ENCODE measurements around the gene RGL1. TPM values are rescaled to one million over a fixed set of nuclear protein-coding genes. Genes with fewer than 3 reads are reported as not detected.

Gene RGL1
- total RNA-seq, 1 experiment from 2014 or later: 0.92 TPM

DNA sequence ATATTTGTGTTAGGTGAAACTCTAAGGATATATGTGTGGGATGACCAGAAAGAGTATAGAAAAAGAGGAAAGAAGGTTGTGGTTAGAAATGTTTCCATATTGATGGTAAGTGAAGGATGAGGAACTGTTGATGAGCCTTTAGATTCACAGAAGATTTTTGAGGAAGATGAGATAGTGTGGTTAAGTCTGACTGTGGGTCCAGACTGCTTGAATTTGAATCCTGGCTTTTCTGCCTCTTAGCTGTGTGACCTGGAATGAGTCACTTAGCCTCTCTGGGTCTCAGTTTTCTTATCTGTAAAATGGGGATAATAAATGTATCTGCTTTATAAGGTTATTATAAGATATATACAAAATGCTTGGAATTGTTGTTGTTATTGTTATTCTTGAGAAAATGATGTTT is 27.5 kb downstream of the RGL1 start:
- H3K4me3 ChIP-seq (ENCODE audit: low read depth in 2 of 2, low read length in 2 of 2): no peak overlapping the region
- ATAC-seq: no peak
- ChIA-PET POLR2A (no interaction called here), CTCF (no interaction called here)
- in situ Hi-C loops (cut with HindIII; ENCODE audit: low pct_unique_long_range_greater_than_20kb, low sequenced_read_pairs): no loop called here
- H3K36me3 ChIP-seq (ENCODE audit: control insufficient read depth, insufficient read depth, low read length): no peaks in the 10 kb centered on the region
- no peak for DNase-seq (ENCODE audit: low read depth, low spot score)
- H3K9me3 ChIP-seq (ENCODE audit: control insufficient read depth, insufficient read depth, low read depth, low read length): no peaks in the 10 kb centered on the region
- intact Hi-C loops (cut with micrococcal nuclease; ENCODE audit: unreplicated experiment): no loop called here
- BruUV-seq (replicated peaks): no TSS peak
- no peak overlapping the region for H3K27ac ChIP-seq (ENCODE audit: low read length)
- H3K27me3 ChIP-seq (ENCODE audit: control insufficient read depth, insufficient read depth, low read length): no peaks in the 10 kb centered on the region
- no peaks in the 10 kb centered on the region for H3K4me1 ChIP-seq (ENCODE audit: control insufficient read depth, insufficient read depth, low read length)
- no peak for TF ChIP-seq TCF7L2 (IDR thresholded peaks at IDR 0.05; ENCODE audit: low read depth, low read length)
- TF ChIP-seq, protein P1, sequence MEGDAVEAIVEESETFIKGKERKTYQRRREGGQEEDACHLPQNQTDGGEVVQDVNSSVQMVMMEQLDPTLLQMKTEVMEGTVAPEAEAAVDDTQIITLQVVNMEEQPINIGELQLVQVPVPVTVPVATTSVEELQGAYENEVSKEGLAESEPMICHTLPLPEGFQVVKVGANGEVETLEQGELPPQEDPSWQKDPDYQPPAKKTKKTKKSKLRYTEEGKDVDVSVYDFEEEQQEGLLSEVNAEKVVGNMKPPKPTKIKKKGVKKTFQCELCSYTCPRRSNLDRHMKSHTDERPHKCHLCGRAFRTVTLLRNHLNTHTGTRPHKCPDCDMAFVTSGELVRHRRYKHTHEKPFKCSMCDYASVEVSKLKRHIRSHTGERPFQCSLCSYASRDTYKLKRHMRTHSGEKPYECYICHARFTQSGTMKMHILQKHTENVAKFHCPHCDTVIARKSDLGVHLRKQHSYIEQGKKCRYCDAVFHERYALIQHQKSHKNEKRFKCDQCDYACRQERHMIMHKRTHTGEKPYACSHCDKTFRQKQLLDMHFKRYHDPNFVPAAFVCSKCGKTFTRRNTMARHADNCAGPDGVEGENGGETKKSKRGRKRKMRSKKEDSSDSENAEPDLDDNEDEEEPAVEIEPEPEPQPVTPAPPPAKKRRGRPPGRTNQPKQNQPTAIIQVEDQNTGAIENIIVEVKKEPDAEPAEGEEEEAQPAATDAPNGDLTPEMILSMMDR (IDR thresholded peaks at IDR 0.05): no peak
- no peak for TF ChIP-seq POLR2AphosphoS5 (IDR thresholded peaks at IDR 0.05; ENCODE audit: low read depth, low read length)
- TF ChIP-seq, protein P2, sequence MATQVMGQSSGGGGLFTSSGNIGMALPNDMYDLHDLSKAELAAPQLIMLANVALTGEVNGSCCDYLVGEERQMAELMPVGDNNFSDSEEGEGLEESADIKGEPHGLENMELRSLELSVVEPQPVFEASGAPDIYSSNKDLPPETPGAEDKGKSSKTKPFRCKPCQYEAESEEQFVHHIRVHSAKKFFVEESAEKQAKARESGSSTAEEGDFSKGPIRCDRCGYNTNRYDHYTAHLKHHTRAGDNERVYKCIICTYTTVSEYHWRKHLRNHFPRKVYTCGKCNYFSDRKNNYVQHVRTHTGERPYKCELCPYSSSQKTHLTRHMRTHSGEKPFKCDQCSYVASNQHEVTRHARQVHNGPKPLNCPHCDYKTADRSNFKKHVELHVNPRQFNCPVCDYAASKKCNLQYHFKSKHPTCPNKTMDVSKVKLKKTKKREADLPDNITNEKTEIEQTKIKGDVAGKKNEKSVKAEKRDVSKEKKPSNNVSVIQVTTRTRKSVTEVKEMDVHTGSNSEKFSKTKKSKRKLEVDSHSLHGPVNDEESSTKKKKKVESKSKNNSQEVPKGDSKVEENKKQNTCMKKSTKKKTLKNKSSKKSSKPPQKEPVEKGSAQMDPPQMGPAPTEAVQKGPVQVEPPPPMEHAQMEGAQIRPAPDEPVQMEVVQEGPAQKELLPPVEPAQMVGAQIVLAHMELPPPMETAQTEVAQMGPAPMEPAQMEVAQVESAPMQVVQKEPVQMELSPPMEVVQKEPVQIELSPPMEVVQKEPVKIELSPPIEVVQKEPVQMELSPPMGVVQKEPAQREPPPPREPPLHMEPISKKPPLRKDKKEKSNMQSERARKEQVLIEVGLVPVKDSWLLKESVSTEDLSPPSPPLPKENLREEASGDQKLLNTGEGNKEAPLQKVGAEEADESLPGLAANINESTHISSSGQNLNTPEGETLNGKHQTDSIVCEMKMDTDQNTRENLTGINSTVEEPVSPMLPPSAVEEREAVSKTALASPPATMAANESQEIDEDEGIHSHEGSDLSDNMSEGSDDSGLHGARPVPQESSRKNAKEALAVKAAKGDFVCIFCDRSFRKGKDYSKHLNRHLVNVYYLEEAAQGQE (IDR thresholded peaks at IDR 0.05; ENCODE audit: insufficient read depth in 1 of 2, low read depth in 2 of 2, low read length in 1 of 2): no peak
- no peak for TF ChIP-seq SIN3A (IDR thresholded peaks at IDR 0.05; ENCODE audit: borderline replicate concordance, insufficient read depth, low read depth, low read length)

DNA sequence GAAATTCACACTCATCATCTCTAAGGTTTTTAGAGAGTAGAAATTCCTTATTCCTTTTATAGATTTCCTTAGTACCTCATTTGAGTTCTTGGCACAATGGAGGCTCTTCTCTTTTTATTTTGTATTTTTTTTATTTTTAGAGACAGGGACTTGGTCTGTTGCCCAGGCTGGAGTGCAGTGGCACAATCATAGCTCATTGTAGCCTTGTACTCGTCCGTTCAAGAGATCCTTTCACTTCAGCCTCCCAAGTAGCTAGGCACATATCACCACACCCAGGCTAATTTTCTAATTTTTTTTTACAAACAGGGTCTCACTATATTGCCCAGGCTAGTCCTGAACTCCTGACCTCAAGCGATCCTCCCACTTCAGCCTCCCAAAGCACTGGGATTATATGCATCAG is 29.6 kb downstream of the RGL1 start:
- H3K4me3 ChIP-seq (ENCODE audit: low read depth in 2 of 2, low read length in 2 of 2): no peak overlapping the region
- ChIA-PET CTCF (no interaction called here), POLR2A (no interaction called here)
- TF ChIP-seq, protein P2 (IDR thresholded peaks at IDR 0.05; ENCODE audit: insufficient read depth in 1 of 2, low read depth in 2 of 2, low read length in 1 of 2): no peak
- TF ChIP-seq TCF7L2 (IDR thresholded peaks at IDR 0.05; ENCODE audit: low read depth, low read length): no peak
- TF ChIP-seq, protein P1 (IDR thresholded peaks at IDR 0.05): no peak
- TF ChIP-seq POLR2AphosphoS5 (IDR thresholded peaks at IDR 0.05; ENCODE audit: low read depth, low read length): no peak
- no peak for TF ChIP-seq SIN3A (IDR thresholded peaks at IDR 0.05; ENCODE audit: borderline replicate concordance, insufficient read depth, low read depth, low read length)
- no TSS peak for BruUV-seq (replicated peaks)
- no peak for DNase-seq (ENCODE audit: low read depth, low spot score)
- no peaks in the 10 kb centered on the region for H3K4me1 ChIP-seq (ENCODE audit: control insufficient read depth, insufficient read depth, low read length)
- no peaks in the 10 kb centered on the region for H3K27me3 ChIP-seq (ENCODE audit: control insufficient read depth, insufficient read depth, low read length)
- in situ Hi-C loops (cut with HindIII; ENCODE audit: low pct_unique_long_range_greater_than_20kb, low sequenced_read_pairs): no loop called here
- intact Hi-C loops (cut with micrococcal nuclease; ENCODE audit: unreplicated experiment): no loop called here
- H3K9me3 ChIP-seq (ENCODE audit: control insufficient read depth, insufficient read depth, low read depth, low read length): no peaks in the 10 kb centered on the region
- H3K27ac ChIP-seq (ENCODE audit: low read length): no peak overlapping the region
- H3K36me3 ChIP-seq (ENCODE audit: control insufficient read depth, insufficient read depth, low read length): no peaks in the 10 kb centered on the region
- no peak for ATAC-seq
